Fibroblast of skin of abdomen (primary cell): ENCODE data around the gene MGMT.

Source experiments
- DNase-seq: peaks from one replicate; pipeline ENCODE4 v3.0.0-alpha.2; 2013

MGMT gene

DNA sequence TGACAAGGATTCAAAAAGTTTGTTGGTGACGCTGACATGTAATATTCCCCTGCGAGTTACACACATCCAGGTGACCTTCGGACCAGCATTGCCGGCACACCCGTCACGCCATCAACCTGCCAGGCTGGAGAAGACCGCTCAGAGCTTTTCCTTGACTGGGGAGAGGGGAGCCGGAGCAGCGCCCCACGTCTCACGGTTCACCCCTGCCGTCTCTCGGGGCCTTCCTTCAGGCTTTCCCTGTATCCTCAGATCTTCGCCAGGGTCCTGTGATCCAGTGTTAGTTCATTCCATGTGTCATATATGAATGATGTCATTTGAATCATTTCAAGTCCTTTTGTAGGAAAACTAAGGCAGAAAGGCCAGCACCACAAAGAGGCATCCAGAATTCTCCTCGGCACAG is 127.8 kb downstream of the MGMT start:
- DNase-seq: no peak

DNA sequence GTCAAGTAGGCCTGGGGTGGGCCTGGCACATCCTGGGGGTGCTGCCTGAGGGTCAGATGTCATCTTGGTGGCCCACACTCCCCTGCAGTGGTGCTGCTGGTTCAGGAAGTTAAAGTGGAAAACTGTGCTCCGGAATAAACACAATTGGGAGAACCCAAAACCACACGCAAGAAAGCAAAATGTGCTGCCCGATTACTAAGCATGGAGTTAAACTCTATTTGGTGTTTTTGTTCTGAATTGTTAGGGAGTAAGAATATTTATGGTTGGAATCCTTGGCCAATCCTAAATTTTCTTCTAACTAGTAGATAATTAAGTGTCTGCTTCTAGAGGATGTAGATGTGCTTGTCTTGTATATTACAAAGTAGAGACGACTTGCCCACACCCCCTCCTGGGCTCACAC is 131.4 kb downstream of the MGMT start:
- DNase-seq: no peak

- no peak for DNase-seq
Observed at GRCh38 chr10:129599160-129599559, 132.1 kb downstream of the MGMT start.

GRCh38 chr10:129601737-129602136 is 134.7 kb downstream of the MGMT start:
- no peak for DNase-seq

- no peak for DNase-seq
Observed at GRCh38 chr10:129602938-129603535, 136.0 kb downstream of the MGMT start.

DNA sequence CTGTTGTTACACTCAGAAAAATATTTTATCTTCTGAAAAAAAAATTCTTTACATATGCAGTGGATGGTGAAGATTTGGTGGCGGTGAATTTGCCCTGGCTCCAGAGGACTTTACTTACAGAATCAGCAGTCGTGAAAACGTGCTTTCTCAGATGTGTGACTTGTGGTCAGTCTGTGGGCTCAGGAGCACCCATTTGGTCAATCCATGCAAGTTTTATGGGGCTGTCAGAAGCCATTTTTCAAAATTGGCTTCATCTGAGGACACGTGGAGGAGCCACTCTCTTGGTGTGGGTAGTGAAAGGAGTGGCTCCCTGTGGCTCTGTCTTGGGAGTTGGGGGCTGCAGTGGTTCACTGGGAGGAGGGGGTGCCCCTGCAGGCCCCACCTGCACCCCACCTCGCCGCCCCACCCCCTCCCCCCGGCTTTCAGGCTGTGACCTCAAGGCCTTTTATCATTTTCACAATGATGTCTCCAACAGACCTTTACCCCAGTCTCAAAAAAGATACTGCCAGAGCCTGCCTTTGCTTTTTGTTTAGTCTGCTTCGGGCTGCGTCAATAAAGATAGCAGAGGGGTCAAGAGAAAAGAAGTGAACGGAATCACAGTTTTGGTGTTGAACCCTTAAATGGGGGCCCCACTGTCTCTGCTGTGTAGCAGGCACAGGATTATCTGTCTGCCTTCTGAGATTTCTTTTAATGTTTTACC is 137.4 kb downstream of the MGMT start:
- DNase-seq: no peak

- DNase-seq: no peak
Observed at GRCh38 chr10:129605266-129605985, 138.4 kb downstream of the MGMT start.

DNA sequence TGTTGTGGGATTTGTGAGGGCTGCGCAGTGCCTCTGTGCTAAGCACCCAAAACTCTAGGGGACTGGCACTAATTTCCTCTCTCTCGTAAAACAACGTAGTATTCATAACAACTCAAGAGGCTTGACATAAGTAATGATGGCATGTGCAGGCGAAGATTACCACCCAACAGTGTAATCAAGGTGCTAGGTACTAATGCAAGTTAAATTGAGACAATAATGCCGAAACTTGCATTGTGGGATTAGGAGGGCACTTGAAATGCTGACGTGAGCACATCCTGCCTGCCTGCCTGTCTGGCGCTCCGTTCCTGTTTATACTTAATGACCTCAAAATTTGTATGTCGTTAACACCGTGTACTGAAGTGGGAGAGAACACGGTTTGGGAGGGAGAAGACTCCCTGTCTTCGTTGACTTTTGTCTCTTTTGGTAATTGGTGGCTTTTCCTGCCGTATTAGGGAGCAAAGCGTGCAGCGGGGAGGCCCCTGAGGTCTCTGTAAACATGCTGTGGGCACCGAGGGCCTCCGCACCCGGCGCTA is 139.0 kb downstream of the MGMT start:
- no peak for DNase-seq

GRCh38 chr10:129607607-129608109 is 140.6 kb downstream of the MGMT start:
- DNase-seq: no peak

GRCh38 chr10:129608653-129609052 is 141.6 kb downstream of the MGMT start:
- DNase-seq: no peak

GRCh38 chr10:129609551-129609950 is 142.5 kb downstream of the MGMT start:
- DNase-seq: no peak

- no peak for DNase-seq
Observed at GRCh38 chr10:129612481-129613109, 145.6 kb downstream of the MGMT start.

DNA sequence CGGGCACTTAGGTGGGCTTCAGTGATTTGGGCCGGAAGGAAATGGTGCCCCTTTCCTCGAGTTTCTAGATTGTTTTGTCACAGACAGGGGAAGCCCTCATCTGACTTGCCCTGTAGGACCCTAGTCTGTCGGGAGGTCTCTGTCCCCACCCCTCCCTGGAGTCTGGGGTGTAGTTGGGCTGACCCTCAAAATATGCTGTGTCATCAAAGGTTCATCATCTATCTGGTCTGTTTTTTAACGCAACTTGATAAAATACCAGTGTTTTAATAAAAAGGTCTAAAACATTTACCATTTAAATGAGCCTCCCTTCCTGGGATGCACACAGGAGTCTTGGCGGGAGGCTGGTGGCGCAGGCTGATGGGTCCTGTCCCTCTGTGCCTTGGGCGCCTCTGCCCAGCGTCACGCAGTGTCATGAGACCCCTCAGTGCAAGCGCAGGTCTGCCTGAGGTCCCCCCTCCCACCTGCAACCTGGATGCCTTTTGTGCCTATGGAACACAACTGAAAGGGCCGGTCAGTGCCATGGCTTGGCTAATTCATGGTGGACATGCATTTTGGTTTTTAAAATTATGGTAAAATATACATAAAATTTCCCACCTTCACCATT is 146.4 kb downstream of the MGMT start:
- DNase-seq: no peak

- no peak for DNase-seq
Observed at GRCh38 chr10:129614341-129614740, 147.3 kb downstream of the MGMT start.

DNA sequence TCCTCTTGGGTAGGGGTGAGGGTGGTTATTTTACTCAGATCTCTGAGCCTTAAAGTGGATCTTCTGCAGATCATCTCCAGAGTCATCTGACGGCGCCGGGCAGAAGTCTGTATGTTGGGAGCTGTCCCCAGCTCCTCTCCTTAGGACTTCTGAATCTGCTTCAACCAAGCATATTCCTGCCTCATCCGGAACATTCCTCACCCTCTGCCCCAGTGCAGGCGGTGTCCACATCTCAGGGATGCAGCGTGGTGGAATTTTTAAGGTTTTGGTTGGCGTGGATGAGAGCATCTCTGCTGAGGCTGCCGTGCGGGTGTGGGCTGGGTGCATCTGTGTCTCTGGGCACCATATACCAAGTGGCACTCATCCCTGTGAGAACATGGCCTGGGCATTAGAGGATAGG is 148.3 kb downstream of the MGMT start:
- DNase-seq: no peak

DNA sequence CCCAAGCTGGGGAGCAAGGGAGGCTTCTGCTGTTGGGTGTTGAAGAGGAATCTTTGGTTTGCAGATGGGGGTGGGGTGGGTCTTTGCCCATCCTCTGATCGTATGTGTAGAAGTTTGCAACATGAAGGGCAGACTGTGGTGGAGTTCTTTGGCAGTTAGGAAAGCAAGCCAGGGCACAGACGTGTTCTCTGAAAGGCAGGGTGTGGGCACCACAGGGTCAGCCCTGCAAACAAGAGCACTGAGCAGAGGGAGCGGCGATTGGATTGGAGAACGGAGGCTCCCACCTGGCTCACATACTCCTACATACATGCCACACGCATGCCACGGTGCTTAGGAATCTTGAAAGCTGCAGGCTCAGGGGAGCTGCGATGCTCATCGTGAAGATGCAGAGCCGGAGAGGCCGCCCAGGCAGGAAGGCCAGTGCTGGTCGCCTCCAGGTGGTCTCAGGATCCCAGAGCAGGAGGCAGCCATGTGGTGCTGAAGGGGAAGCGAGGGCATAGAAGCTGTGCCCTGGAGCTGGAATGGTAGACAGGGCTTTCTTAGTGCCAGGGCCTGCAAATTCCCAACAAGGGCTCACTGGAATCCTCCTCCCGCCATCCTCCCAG is 149.0 kb downstream of the MGMT start:
- DNase-seq: no peak

DNA sequence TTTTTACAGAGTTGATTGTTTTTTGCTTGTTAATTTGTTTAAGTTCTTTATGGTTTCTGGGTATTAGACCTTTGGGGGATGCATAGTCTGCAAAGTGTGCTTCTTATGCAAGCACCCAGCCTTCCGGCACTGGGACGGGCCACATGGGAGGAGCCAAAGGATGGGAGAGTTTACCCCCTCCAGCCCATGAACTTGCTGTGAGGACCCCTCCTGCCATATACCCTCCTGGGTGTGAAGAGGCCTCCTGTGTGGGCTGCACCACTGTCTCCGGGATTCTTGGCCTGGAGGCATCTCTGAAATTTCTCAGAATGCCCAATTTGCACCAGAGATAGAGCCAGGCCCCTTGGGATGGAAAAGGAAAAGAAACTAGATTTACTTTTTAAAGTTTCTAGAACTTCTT is 150.7 kb downstream of the MGMT start:
- DNase-seq: no peak

DNA sequence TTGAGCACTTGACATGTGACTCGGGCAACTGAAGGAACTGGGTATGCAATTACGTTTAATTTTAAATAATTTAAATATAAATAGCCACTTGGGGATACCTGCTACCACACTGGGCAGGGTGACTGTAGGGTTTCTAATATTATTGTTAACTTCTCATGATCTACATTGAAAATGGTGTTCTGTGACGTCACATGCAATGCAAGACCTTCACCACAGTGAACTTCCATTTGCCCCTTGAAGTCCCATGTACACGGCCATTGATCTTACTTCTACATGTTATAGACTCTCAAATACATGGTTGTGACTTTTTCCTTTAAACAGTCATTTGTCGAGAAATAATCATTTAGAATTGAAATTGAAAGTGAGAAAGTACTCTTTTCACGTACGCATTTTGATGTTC is 154.0 kb downstream of the MGMT start:
- DNase-seq: no peak

DNA sequence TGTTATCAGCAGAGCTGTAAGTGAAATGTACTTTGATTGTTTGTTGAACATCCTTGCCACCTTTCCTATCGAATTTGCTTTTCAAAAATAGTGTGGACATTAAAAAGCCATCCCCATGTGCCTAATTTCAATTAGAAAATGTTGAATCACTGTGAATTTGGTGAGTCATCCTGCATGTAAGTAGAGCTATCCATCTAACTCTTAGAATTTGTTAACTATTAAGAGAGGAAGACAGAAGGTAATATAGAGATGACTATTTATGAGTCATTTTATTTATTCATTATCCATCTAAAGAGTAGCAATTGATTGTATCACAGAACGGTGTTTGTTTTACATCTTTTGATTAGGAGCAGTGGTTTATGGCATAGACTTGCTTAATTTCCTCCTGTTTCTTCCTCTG is 154.7 kb downstream of the MGMT start:
- DNase-seq: peak; percentile 24

DNA sequence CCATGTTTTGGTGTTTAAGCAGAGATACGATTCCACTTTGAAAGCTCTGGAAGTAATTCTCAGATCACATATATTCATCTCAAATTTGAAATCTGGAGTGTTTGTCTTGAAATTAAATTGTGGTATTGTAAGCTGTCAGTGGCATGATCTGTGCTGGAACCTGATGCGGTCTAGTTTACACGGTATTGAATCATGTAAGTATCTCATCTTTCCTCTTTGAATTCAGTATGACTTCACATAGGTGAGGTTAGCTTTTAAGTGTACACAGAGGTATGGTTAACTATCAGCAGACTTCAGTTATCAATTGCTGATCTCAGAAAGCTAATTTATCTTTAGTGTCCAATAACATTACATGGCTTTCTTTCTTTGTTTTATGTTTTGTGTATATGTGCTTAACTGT is 155.2 kb downstream of the MGMT start:
- DNase-seq: no peak

DNA sequence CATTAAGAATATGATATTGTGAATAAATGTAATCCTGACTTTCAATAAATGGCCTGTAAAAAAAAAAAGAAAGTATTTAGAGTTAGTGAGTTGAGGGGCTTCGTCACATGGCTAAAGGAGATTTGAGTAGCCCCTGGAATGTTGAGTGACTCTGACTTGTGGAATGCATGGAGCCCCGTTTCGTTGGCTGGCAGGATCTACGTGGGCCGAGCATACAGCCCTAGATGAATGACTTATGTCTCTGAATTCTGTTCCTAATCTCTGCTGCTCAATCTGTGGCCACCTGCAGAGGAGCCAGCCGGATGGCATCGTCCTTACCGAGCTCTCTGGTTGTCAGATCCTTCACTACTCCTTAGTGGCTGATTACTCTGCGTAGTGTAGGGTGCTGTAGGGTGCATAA is 155.7 kb downstream of the MGMT start:
- peak; percentile 28 for DNase-seq

GRCh38 chr10:129624526-129624925 is 157.5 kb downstream of the MGMT start:
- DNase-seq: no peak
